ENCODE results near the gene SPC24.

The SPC24 gene

DNA sequence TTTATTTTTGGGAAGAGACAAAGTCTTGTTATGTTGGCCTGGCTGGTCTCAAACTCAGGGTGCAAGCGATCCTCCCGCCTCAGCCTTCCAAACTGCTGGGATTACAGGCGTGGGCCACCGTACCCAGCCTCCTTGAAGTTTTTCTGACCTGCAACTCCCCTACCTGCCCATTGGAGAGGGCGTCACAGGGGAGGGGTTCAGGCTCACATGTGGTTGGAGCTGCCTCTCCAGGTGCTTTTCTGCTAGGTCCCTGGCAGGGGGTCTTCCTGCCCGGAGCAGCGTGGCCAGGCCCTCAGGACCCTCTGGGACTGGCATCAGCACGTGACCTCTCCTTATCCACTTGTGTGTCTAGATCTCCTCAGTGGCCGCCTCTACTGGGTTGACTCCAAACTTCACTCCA, 39.1 kb downstream of the SPC24 start:
- no peak for DNase-seq (ENCODE audit: low read depth)
- in situ Hi-C loops (cut with HindIII; ENCODE audit: low sequenced_read_pairs) = no loop called here
- TF ChIP-seq, protein P1, sequence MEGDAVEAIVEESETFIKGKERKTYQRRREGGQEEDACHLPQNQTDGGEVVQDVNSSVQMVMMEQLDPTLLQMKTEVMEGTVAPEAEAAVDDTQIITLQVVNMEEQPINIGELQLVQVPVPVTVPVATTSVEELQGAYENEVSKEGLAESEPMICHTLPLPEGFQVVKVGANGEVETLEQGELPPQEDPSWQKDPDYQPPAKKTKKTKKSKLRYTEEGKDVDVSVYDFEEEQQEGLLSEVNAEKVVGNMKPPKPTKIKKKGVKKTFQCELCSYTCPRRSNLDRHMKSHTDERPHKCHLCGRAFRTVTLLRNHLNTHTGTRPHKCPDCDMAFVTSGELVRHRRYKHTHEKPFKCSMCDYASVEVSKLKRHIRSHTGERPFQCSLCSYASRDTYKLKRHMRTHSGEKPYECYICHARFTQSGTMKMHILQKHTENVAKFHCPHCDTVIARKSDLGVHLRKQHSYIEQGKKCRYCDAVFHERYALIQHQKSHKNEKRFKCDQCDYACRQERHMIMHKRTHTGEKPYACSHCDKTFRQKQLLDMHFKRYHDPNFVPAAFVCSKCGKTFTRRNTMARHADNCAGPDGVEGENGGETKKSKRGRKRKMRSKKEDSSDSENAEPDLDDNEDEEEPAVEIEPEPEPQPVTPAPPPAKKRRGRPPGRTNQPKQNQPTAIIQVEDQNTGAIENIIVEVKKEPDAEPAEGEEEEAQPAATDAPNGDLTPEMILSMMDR (IDR thresholded peaks at IDR 0.05; ENCODE audit: low read depth, low read length, missing control alignments) = no peak

GRCh38 chr19:11115895-11116446, 39.6 kb downstream of the SPC24 start:
- in situ Hi-C loops (cut with HindIII; ENCODE audit: low sequenced_read_pairs) = no loop called here
- H3K4me3 ChIP-seq (ENCODE audit: low read depth, low read length) = no peak overlapping the region
- TF ChIP-seq, protein P1 (IDR thresholded peaks at IDR 0.05; ENCODE audit: low read depth, low read length, missing control alignments) = no peak
- DNase-seq (ENCODE audit: low read depth) = no peak

More for the DNA sequence above, 39.1 kb downstream of the SPC24 start:
- H3K4me3 ChIP-seq (ENCODE audit: low read depth, low read length) = no peak overlapping the region

- H3K4me3 ChIP-seq (ENCODE audit: low read depth, low read length) = no peak overlapping the region
- in situ Hi-C loops (cut with HindIII; ENCODE audit: low sequenced_read_pairs) = no loop called here
- no peak for DNase-seq (ENCODE audit: low read depth)
- TF ChIP-seq, protein P1 (IDR thresholded peaks at IDR 0.05; ENCODE audit: low read depth, low read length, missing control alignments) = no peak
Measured at GRCh38 chr19:11115042-11115441, 40.5 kb downstream of the SPC24 start.

- DNase-seq (ENCODE audit: low read depth) = no peak
- TF ChIP-seq, protein P1 (IDR thresholded peaks at IDR 0.05; ENCODE audit: low read depth, low read length, missing control alignments) = no peak
- in situ Hi-C loops (cut with HindIII; ENCODE audit: low sequenced_read_pairs) = no loop called here
- no peak overlapping the region for H3K4me3 ChIP-seq (ENCODE audit: low read depth, low read length)
Measured at GRCh38 chr19:11113140-11113708, 42.4 kb downstream of the SPC24 start.

GRCh38 chr19:11111771-11112144, 43.8 kb downstream of the SPC24 start:
- H3K4me3 ChIP-seq (ENCODE audit: low read depth, low read length) = no peak overlapping the region
- TF ChIP-seq, protein P1 (IDR thresholded peaks at IDR 0.05; ENCODE audit: low read depth, low read length, missing control alignments) = no peak
- in situ Hi-C loops (cut with HindIII; ENCODE audit: low sequenced_read_pairs) = no loop called here
- DNase-seq (ENCODE audit: low read depth) = no peak

DNA sequence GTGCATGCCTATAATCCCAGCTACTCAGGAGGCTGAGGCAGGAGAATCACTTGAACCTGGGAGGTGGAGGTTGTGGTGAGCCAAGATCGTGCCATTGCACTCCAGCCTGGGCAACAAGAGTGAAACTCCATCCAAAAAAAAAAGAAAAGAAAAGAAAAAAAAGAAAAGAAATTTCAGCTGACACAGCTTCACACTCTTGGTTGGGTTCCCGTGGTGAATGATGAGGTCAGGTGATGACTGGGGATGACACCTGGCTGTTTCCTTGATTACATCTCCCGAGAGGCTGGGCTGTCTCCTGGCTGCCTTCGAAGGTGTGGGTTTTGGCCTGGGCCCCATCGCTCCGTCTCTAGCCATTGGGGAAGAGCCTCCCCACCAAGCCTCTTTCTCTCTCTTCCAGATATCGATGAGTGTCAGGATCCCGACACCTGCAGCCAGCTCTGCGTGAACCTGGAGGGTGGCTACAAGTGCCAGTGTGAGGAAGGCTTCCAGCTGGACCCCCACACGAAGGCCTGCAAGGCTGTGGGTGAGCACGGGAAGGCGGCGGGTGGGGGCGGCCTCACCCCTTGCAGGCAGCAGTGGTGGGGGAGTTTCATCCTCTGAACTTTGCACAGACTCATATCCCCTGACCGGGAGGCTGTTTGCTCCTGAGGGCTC, 44.3 kb downstream of the SPC24 start:
- no peak for DNase-seq (ENCODE audit: low read depth)
- TF ChIP-seq, protein P1 (IDR thresholded peaks at IDR 0.05; ENCODE audit: low read depth, low read length, missing control alignments) = no peak
- no peak overlapping the region for H3K4me3 ChIP-seq (ENCODE audit: low read depth, low read length)
- in situ Hi-C loops (cut with HindIII; ENCODE audit: low sequenced_read_pairs) = no loop called here

Measured in astrocyte of the cerebellum (primary cell).